H1 (cell line): ENCODE measurements around the gene CELSR3. TPM values are rescaled to one million over a fixed set of nuclear protein-coding genes. Genes with fewer than 3 reads are reported as not detected.

ENCODE experiments used
- CTCF ChIA-PET: fragments of 300-600 bp; sonication (Branson Sonifier 250); formaldehyde crosslinking; loops from one replicate; lab custom pipeline; 2021; ENCODE audit not compliant: partially characterized antibody; lab: Charles Lee
- POLR2A ChIA-PET: fragments of 300-600 bp; sonication (Branson Sonifier 250); formaldehyde crosslinking; loops from one replicate; lab custom pipeline; 2021; ENCODE audit warnings: inconsistent platforms; ENCODE audit not compliant: partially characterized antibody; lab: Charles Lee
- DNase-seq, 2 experiments: peaks; one replicate each; pipeline versions ENCODE4 v3.0.0 to v3.0.0-alpha.2; 2010 to 2022; ENCODE audit warnings: low spot score in 2 of 2, low read depth in 1 of 2, mixed read lengths in 1 of 2
- FAIRE-seq: peaks from 2 replicates; lab custom pipeline; 2011; peaks lifted over from hg19 to GRCh38; lab: Jason Lieb, UNC
- H2AFZ ChIP-seq: 2 replicates; pipeline ENCODE4 v1.8.1; 2012; ENCODE audit warnings: low read length, inconsistent platforms
- H2AK5ac ChIP-seq: 2 replicates; pipeline ENCODE4 v1.6.1; 2013; ENCODE audit warnings: low read depth, low read length
- H2BK120ac ChIP-seq: replicated peaks from 2 replicates; pipeline ENCODE3; 2013; ENCODE audit warnings: low read depth, low read length, inconsistent platforms
- H2BK12ac ChIP-seq: 2 replicates; pipeline ENCODE4 v1.6.1; 2013; ENCODE audit warnings: low read depth, low read length
- H2BK15ac ChIP-seq: 2 replicates; pipeline ENCODE4 v1.6.1; 2013; ENCODE audit warnings: low read length
- H2BK20ac ChIP-seq: 2 replicates; pipeline ENCODE4 v1.6.1; 2013; ENCODE audit warnings: low read length
- H2BK5ac ChIP-seq: 2 replicates; pipeline ENCODE4 v1.6.1; 2013; ENCODE audit warnings: low read depth, low read length
- H3K14ac ChIP-seq: 2 replicates; pipeline ENCODE4 v1.6.1; 2013; ENCODE audit warnings: inconsistent platforms; ENCODE audit not compliant: insufficient read length
- H3K18ac ChIP-seq: 2 replicates; pipeline ENCODE4 v1.6.1; 2013; ENCODE audit warnings: low read length; ENCODE audit errors: extremely low read depth
- H3K23ac ChIP-seq: 2 replicates; pipeline ENCODE4 v1.6.1; 2013; ENCODE audit warnings: inconsistent platforms; ENCODE audit not compliant: insufficient read length
- H3K23me2 ChIP-seq: 2 replicates; pipeline ENCODE4 v1.6.1; 2013; ENCODE audit warnings: low read depth, low read length
- H3K27ac ChIP-seq: 2 replicates; pipeline ENCODE4 v1.6.1; 2011; ENCODE audit warnings: low read depth, low read length, inconsistent platforms
- H3K27me3 ChIP-seq, 4 experiments: replicated peaks in 1 of 4; 1 replicate in 1 of 4; 2 replicates in 3 of 4; pipeline versions ENCODE4 v1.6.1 to v1.8.1; 2011 to 2013; ENCODE audit warnings: low read length in 3 of 4, mild to moderate bottlenecking in 3 of 4, inconsistent platforms in 2 of 4, mixed read lengths in 2 of 4, moderate library complexity in 1 of 4; ENCODE audit not compliant: control insufficient read depth in 3 of 4, insufficient read depth in 3 of 4; ENCODE audit errors: extremely low read depth in 1 of 4
- H3K36me3 ChIP-seq, 4 experiments: 2 replicates each; pipeline versions ENCODE4 v1.6.1 to v1.8.1; 2011 to 2013; ENCODE audit warnings: mild to moderate bottlenecking in 4 of 4, low read length in 3 of 4, moderate library complexity in 2 of 4, control low read depth in 1 of 4, inconsistent platforms in 1 of 4; ENCODE audit not compliant: insufficient read depth in 4 of 4, control insufficient read depth in 2 of 4
- H3K4ac ChIP-seq: replicated peaks from 2 replicates; pipeline ENCODE3; 2013; ENCODE audit warnings: low read length, low read depth, mixed read lengths, inconsistent platforms; ENCODE audit not compliant: insufficient read length
- H3K4me1 ChIP-seq, 4 experiments: replicated peaks in 1 of 4; 1 replicate in 1 of 4; 2 replicates in 3 of 4; pipeline versions ENCODE4 v1.6.1 to v1.8.1; 2011 to 2013; ENCODE audit warnings: low read length in 3 of 4, inconsistent platforms in 2 of 4, mixed read lengths in 1 of 4; ENCODE audit not compliant: insufficient read depth in 4 of 4, control insufficient read depth in 3 of 4
- H3K4me2 ChIP-seq, 2 experiments: 2 replicates each; pipeline versions ENCODE4 v1.6.1 to v1.8.1; 2011 to 2013; ENCODE audit warnings: low read depth in 2 of 2, low read length in 2 of 2, control low read depth in 1 of 2, inconsistent platforms in 1 of 2, mild to moderate bottlenecking in 1 of 2; ENCODE audit not compliant: insufficient read depth in 1 of 2
- H3K4me3 ChIP-seq, 4 experiments: fragments of 200-600, 300-600 bp in 1 of 4; sonication (generic), shearing (Covaris generic), sonication (Bioruptor Twin) in 1 of 4; 2 replicates each; pipeline versions ENCODE4 v1.5.1 to v1.8.1; 2011 to 2016; ENCODE audit warnings: low read length in 4 of 4, low read depth in 3 of 4, control low read depth in 2 of 4, inconsistent platforms in 2 of 4, mild to moderate bottlenecking in 2 of 4, mixed read lengths in 1 of 4, moderate library complexity in 1 of 4; ENCODE audit not compliant: insufficient read depth in 2 of 4; ENCODE audit errors: extremely low read depth in 1 of 4
- H3K56ac ChIP-seq: replicated peaks from 2 replicates; pipeline ENCODE3; 2013; ENCODE audit warnings: low read depth, mild to moderate bottlenecking, mixed read lengths, low read length, inconsistent platforms; ENCODE audit not compliant: insufficient read length
- H3K79me1 ChIP-seq: 2 replicates; pipeline ENCODE4 v1.6.1; 2013; ENCODE audit warnings: low read depth, low read length, control low read depth
- H3K79me2 ChIP-seq, 2 experiments: 2 replicates each; pipeline versions ENCODE4 v1.6.1 to v1.8.1; 2012 to 2013; ENCODE audit warnings: low read length in 2 of 2, mild to moderate bottlenecking in 2 of 2, inconsistent platforms in 1 of 2; ENCODE audit not compliant: insufficient read depth in 2 of 2, control insufficient read depth in 1 of 2
- H3K9ac ChIP-seq, 4 experiments: replicated peaks in 1 of 4; 1 replicate in 1 of 4; 2 replicates in 3 of 4; pipeline versions ENCODE4 v1.6.1 to v1.8.1; 2011 to 2013; ENCODE audit warnings: low read depth in 3 of 4, low read length in 3 of 4, control low read depth in 2 of 4, mild to moderate bottlenecking in 2 of 4, moderate library complexity in 2 of 4, inconsistent platforms in 1 of 4; ENCODE audit errors: extremely low read depth in 1 of 4
- H3K9me3 ChIP-seq, 2 experiments: 2 replicates each; pipeline versions ENCODE4 v1.6.1 to v1.8.1; 2012 to 2013; ENCODE audit warnings: mild to moderate bottlenecking in 2 of 2, moderate library complexity in 2 of 2, control low read depth in 1 of 2, inconsistent platforms in 1 of 2, low read depth in 1 of 2, low read length in 1 of 2, mixed read lengths in 1 of 2; ENCODE audit not compliant: insufficient read depth in 2 of 2
- H4K20me1 ChIP-seq, 2 experiments: replicated peaks in 1 of 2; 2 replicates each; pipeline versions ENCODE3 to v1.8.1; 2011 to 2013; ENCODE audit warnings: inconsistent platforms in 2 of 2, low read length in 2 of 2, mild to moderate bottlenecking in 1 of 2; ENCODE audit not compliant: insufficient read depth in 2 of 2, control insufficient read depth in 1 of 2
- H4K5ac ChIP-seq: 2 replicates; pipeline ENCODE4 v1.6.1; 2013; ENCODE audit warnings: low read length, low read depth, mixed read lengths, inconsistent platforms; ENCODE audit not compliant: insufficient read length
- H4K8ac ChIP-seq: 2 replicates; pipeline ENCODE4 v1.8.0; 2013; ENCODE audit warnings: mild to moderate bottlenecking, moderate library complexity, low read length, inconsistent platforms; ENCODE audit not compliant: insufficient read depth; ENCODE audit errors: extremely low read depth
- H4K91ac ChIP-seq: replicated peaks from 2 replicates; pipeline ENCODE3; 2013; ENCODE audit warnings: low read length, mixed read lengths, inconsistent platforms; ENCODE audit not compliant: insufficient read length
- ATF2 ChIP-seq: IDR thresholded peaks from 2 replicates; pipeline ENCODE4 v1.6.1; 2012; ENCODE audit warnings: low read length, inconsistent platforms
- CHD1 ChIP-seq: IDR thresholded peaks from 2 replicates; pipeline ENCODE4 v1.6.1; 2012; ENCODE audit warnings: low read depth, low read length, improper control_type of control experiment
- CTCF ChIP-seq, 3 experiments: IDR thresholded peaks; 1 replicate in 2 of 3; 2 replicates in 1 of 3; pipeline versions ENCODE4 v1.5.1 to v1.6.1; 2011; ENCODE audit warnings: low read length in 3 of 3, mild to moderate bottlenecking in 3 of 3, inconsistent platforms in 2 of 3, low read depth in 1 of 3, moderate library complexity in 1 of 3; ENCODE audit not compliant: insufficient read depth in 1 of 3; ENCODE audit errors: control extremely low read depth in 1 of 3
- EP300 ChIP-seq, 2 experiments: IDR thresholded peaks; 1 replicate in 1 of 2; 2 replicates in 1 of 2; pipeline ENCODE4 v1.6.1; 2011 to 2012; ENCODE audit warnings: low read depth in 2 of 2, low read length in 2 of 2, mild to moderate bottlenecking in 2 of 2, borderline replicate concordance in 1 of 2, inconsistent platforms in 1 of 2, moderate library complexity in 1 of 2
- JUN ChIP-seq: IDR thresholded peaks from 2 replicates; pipeline ENCODE4 v1.6.1; 2011; ENCODE audit warnings: low read depth, mild to moderate bottlenecking, improper control_type of control experiment, low read length
- KDM5A ChIP-seq: fragments of 200-600 bp; IDR thresholded peaks from 2 replicates; pipeline ENCODE4 v1.7.1; 2012; ENCODE audit warnings: mild to moderate bottlenecking, low read length, inconsistent platforms, mixed read lengths
- POLR2A ChIP-seq, 2 experiments: IDR thresholded peaks; 1 replicate in 1 of 2; 2 replicates in 1 of 2; pipeline ENCODE4 v1.6.1; 2011; ENCODE audit warnings: low read depth in 2 of 2, low read length in 2 of 2, mild to moderate bottlenecking in 2 of 2; ENCODE audit errors: control extremely low read depth in 1 of 2
- SRF ChIP-seq: IDR thresholded peaks from 2 replicates; pipeline ENCODE4 v1.6.1; 2011; ENCODE audit warnings: mild to moderate bottlenecking, low read depth, low read length, moderate library complexity
- TAF1 ChIP-seq: IDR thresholded peaks from 2 replicates; pipeline ENCODE4 v1.6.1; 2011; ENCODE audit warnings: mild to moderate bottlenecking, low read depth, low read length
- whole genome bisulfite sequencing, 2 experiments: shearing (Covaris generic) in 1 of 2; methylation state at CpG; one replicate each; pipeline versions ENCODE4 v1.1.6 to v1.1.7; 2013 to 2015; ENCODE audit warnings: low lambda C conversion rate in 2 of 2, mixed read lengths in 2 of 2, inconsistent platforms in 1 of 2, low coverage in 1 of 2, missing lambda C conversion rate in 1 of 2; ENCODE audit not compliant: insufficient replicate concordance in 2 of 2, insufficient coverage in 1 of 2, insufficient read length in 1 of 2; ENCODE audit errors: extremely low coverage in 1 of 2, missing lambda C conversion rate in 1 of 2; 5-methylcytosine and 5-hydroxymethylcytosine counted together
- polyA plus RNA-seq, 7 experiments: library from polyadenylated mRNA; depleted of rRNA in 3 of 7; stranded (reverse) in 5 of 7; unstranded in 2 of 7; fragments of >200 nt in 5 of 7; fragments of 200-250 nt in 2 of 7; gene quantifications; 1 replicate in 5 of 7; 2 replicates in 1 of 7; 4 replicates in 1 of 7; pipeline versions ENCODE4 v1.2.1 to v1.2.3, GENCODE V29; 2011 to 2013; ENCODE audit warnings: missing spikeins in 2 of 7, mixed read lengths in 2 of 7
- total RNA-seq: library from RNA; stranded (reverse); fragmentation: NEBNext Ultra II Directional; extraction: Animal tissue kit (Norgen Biotek cat#: 25700); gene quantifications from 2 replicates; pipeline ENCODE4 v1.2.1, GENCODE V29; 2021

Gene CELSR3
- total and polyA plus RNA-seq, 2 of the 8 experiments (the other 6 are each of a cell fraction or from before 2014, with no cell fraction given) = 11.6 to 29.5 TPM

- Histone ChIP-seq H2AK5ac (no peak overlapping the region), H3K36me3 (peaks cover 0 to 26% (median 8%) of the 10 kb centered on the region in 4 experiments; a peak in 5 of 8 replicates), H3K56ac (no peak overlapping the region), H2BK5ac (no peak overlapping the region), H2AFZ (no peak overlapping the region), H2BK20ac (no peak overlapping the region), H3K27me3 (peaks cover 0 to 5% (median 3%) of the 10 kb centered on the region in 4 experiments; a peak in 3 of 7 replicates), H3K79me2 (no peaks in the 10 kb centered on the region), H3K14ac (no peak overlapping the region), H3K4me2 (no peak overlapping the region), H3K23me2 (peaks cover 8% of the 10 kb centered on the region; the same call in 1 of the 2 replicates), H2BK120ac (no peak overlapping the region), H3K18ac (no peak overlapping the region), H3K4ac (no peak overlapping the region), H2BK15ac (no peak overlapping the region), H4K8ac (no peak overlapping the region), H4K91ac (no peak overlapping the region), H3K4me3 (no peak overlapping the region), H3K27ac (no peak overlapping the region), H4K5ac (no peak overlapping the region), H3K23ac (no peak overlapping the region), H3K9ac (no peak overlapping the region), H3K4me1 (peaks cover 0 to 7% (median 7%) of the 10 kb centered on the region in 4 experiments; a peak in 6 of 7 replicates), H3K9me3 (no peaks in the 10 kb centered on the region), H4K20me1 (peaks cover 0 to 18% of the 10 kb centered on the region in 2 experiments), H2BK12ac (no peak overlapping the region), H3K79me1 (no peaks in the 10 kb centered on the region)
- CTCF ChIA-PET = interaction anchor here (1.2 kb wide), 1 partner anchor 215 kb away, joined by 3 read pairs; no protein-coding TSS in a partner anchor
- FAIRE-seq = no peak
- WGBS, 2 experiments = 95% methylated on average over 12 of the region's 12 CpGs; no CpG with 5 or more reads in 1 of the 2 experiments
- DNase-seq = no peak
- POLR2A ChIA-PET = interaction anchor here (7.7 to 10.5 kb wide), 2 partner anchors 13 to 14 kb away, joined by 59 to 111 read pairs; partner anchors contain the start of genes CELSR3 and SLC26A6
- TF ChIP-seq ATF2 (no peak), CHD1 (no peak), EP300 (IDR thresholded peaks at IDR 0.05; ENCODE audit: borderline replicate concordance in 1 of 2, low read depth in 2 of 2, low read length in 2 of 2) (no peak), CTCF (IDR thresholded peaks at IDR 0.05; ENCODE audit: control extremely low read depth in 1 of 3, insufficient read depth in 1 of 3, low read depth in 1 of 3, low read length in 3 of 3) (no peak), TAF1 (no peak), KDM5A (no peak), JUN (no peak), SRF (no peak), POLR2A (IDR thresholded peaks at IDR 0.05; ENCODE audit: control extremely low read depth in 1 of 2, low read depth in 2 of 2, low read length in 2 of 2) (no peak)
Observed at GRCh38 chr3:48650723-48651122, 12.0 kb downstream of the CELSR3 start.
